ENCODE results near the gene MROH2A.

- TF ChIP-seq CTCF (conservative IDR thresholded peaks at IDR 0.05; ENCODE audit: low read length), result no peak
- no peak for TF ChIP-seq EZH2phosphoT487 (IDR thresholded peaks at IDR 0.05; ENCODE audit: borderline replicate concordance)
Measured at GRCh38 chr2:233807215-233807865, 29.2 kb downstream of the MROH2A start.
